Raji (cell line): ENCODE measurements around the gene ARHGAP25.

Experiments
- POLR2A ChIP-seq: IDR thresholded peaks from 2 replicates; pipeline ENCODE4 v1.6.1; 2011; ENCODE audit warnings: low read depth, low read length, control low read depth; ENCODE audit not compliant: insufficient read depth

Gene ARHGAP25

DNA sequence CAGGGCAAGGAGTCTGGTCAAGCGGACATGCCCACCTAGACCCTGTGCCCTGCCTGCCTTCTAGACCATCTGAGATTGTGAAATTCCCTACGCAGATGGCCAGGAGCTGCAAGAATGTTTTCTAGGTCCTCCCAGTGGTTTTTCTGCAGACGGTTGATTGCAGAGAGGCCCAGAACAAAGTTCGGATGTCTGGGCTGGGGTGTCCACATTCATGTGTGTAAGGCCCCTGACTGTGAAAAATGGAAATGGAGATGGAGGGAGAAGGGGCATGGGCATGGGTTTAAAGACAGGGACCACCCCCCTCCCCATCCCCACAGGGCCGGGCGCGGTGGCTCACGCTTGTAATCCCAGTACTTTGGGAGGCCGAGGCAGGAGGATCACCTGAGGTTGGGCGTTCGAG is 11.8 kb downstream of the ARHGAP25 start:
- TF ChIP-seq POLR2A: no peak

DNA sequence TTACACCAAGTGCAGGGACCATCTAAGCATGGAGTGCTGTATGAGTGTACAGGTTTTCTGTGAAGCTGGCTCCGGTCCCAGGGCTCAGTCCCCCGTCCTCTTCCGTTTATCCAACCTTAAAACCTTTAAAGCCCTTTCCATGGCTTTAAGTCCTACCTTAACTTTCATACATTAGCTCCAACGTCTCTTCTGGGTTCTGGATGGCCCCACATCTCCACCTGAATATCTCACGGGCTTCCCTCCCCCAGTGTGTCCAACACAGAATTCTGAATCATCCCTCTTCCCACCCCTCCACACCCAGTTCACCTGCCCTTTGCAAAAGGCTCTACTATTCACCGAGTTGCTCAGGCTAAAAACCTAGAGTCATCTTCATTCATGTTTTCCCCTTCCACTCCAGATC is 12.8 kb downstream of the ARHGAP25 start:
- TF ChIP-seq POLR2A: no peak

DNA sequence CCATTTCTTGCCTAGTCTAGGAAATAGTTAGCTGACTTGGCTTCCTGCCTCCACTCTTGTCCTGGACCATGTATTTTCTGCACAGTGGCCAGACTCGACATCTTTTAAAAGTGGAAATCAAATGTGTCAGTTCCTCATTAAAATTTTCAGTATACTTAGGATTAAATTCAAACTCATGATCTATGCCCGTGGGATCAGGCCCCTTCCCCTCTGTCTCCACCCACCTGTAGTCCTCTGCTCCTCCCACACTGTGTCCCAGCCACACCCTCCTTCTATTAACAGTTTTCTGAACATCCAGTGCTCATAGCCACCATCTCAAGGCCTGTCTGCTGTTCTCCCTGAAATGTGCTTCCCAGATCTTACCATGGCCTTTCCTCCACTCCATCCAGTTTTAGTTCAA is 13.3 kb downstream of the ARHGAP25 start:
- TF ChIP-seq POLR2A: no peak

DNA sequence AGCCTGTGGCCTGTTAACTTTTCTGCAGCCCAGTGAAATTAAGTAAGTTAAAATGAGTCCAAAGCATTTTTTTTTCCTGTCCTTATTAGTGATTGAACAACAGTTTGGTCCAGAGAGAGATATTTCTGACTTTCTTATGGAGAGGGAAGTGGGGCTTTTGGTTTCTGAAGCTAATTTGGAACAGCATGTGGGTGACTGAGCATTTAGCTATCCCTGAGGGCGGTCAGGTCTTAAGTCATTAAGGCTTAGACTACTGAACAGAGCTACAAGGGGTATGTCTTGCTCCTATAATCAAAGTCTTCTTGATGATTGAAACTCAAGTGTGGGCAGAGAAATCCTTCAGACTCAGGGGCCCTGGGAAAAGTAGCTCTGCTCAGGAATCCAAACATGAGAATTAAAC is 14.0 kb downstream of the ARHGAP25 start:
- TF ChIP-seq POLR2A: no peak

DNA sequence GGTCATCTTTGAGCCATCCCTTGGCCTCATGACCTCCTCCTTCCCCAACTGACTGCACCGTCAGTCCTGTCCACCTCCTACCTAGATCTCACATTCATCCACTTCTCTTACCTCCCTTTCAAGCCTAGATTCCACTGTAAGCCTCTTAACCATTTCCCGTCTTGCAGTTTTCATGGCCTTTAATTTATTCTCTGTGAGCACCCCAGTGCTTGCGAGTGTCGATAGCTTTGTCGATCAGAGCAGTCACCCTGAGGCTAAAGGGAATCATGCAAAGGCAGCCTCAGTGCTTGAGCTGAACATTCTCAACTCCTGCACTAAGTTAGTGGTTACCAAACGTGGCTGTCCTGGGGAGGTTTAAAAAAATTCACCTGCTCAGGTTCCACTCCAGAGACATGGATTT is 14.7 kb downstream of the ARHGAP25 start:
- no peak for TF ChIP-seq POLR2A

DNA sequence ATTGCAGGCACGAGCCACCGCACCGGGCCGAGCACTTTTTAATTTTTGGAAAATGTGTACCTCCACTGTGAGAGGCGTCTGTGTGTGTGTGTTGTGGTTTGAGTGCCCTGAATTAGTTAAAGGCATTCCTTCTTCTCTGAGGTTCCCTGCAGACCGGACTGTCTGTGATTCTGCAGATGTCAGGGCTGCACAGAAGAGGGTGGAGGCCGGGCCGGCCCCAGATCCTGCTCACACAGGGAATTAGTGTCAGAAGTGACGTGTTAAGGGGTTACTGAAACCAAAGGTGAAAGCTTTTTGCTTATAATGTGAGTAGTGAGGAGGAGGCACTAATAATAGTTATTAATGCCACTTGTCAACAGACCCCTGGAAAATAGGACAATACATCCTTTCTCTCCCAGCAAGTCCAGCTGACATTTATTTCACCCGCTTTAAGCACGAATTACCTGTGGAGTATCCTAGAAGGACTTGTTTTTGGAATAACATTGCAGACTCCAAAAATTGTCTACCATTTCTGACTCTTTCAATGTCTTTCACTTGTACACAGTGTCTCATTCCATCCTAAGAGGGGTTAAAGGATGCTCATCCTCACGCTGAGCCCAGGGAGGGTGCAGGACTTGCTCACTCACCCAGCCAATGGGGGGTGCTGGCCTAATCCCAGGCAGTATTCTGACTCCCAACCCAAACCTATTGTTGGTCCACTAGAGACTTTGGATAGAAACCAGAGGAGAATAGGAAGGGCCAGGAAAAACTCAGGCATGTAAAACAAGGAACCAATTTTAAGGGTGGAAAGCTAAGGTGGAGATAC is 16.2 kb downstream of the ARHGAP25 start:
- TF ChIP-seq POLR2A: no peak

DNA sequence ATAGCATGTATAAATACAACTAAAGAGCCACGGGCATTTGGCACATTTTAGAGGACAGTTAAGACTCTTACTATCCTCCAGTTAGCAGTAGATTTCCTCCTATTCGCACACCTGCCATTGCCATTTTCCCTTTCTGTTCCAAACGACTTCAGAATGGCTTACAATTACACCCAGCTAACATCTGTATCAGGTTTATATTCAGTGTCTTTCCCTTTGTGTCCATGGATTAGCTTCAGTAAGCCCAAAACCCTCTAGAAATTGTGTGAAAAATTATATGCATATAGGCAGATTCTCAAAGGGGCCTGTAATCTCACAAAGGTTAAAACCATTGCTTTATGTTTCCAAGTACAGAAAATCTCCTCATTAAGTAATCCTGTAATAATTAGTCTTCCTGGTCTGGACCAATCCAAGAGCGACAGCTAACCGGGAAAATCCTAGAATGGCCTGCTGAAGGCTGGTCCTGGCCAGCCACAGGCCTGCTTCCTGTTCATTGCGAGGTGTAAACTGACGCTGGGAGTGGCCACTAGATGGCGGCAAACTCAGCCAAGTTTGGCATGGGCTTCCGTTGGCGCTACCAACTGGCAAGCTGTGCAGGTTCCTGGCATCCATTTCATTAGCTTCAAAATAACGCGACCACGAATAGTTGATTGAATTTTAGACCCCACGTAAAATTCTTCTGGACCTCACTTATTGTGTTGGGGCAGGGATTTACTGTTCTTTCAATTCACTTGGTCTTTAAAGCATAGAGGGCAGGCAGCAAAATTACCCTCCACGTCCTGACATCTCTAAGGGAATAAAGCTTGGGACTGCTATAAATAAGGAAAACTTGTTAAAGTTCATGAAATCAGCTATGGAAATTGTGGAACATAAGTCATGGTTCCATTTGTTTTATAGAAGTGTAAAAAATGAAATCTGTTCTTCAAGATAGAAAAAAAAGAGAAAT is 17.1 kb downstream of the ARHGAP25 start:
- TF ChIP-seq POLR2A: no peak

DNA sequence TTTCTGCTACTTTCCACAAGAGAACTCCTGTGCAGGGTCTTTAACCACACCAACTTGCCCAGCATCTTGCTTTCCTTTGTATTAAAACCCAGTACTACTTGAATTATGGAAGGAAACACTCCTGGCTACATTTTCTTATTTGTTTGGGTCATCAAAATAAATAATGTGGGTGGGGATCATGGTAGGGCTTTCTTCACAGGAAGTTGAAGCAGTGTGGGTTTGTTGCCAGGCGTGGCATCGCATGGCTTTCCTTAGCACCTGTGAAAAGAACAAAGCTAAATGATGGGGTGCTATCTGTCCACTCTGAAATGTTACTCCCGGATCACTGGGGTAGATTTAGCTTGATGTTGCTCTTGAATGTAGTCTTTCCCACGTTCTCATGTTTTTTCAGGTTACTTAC is 18.7 kb downstream of the ARHGAP25 start:
- TF ChIP-seq POLR2A: no peak

DNA sequence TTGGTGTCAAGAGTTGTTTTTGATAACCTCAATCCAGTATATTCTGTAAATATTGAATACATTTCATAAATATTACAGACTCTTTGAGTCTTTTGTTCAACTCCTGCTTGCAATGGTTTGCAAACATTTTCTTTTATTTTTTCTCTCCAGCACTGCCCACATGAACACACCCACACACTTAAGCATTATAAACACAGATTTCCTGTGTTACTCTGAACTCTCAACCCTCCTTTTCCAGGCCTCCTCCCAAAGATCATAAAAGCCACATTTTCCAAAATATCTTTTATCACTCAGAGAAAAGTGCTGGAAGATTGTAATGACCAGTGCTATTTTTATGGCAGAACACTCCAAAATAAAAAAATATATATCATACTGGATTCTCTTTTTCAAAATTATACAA is 20.5 kb downstream of the ARHGAP25 start:
- no peak for TF ChIP-seq POLR2A

DNA sequence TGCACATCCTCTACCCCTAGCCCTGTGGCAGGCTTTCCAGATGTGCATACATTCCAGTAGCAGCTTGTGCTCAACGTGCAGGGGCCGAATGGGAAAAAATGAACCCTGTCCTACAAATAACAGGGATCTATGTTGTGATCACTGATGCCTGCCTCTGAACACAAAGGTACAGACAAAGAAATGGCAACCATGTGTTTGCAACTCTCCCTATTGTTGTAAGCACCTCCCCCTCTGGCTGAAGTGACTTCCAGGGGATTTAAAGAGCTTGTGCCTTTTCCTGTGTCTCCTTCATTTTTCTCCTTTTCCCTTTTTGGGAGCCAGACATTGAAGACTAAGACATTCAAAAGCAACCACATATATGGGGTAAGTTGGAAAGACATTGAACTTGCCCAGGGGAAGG is 21.6 kb downstream of the ARHGAP25 start:
- TF ChIP-seq POLR2A: no peak

DNA sequence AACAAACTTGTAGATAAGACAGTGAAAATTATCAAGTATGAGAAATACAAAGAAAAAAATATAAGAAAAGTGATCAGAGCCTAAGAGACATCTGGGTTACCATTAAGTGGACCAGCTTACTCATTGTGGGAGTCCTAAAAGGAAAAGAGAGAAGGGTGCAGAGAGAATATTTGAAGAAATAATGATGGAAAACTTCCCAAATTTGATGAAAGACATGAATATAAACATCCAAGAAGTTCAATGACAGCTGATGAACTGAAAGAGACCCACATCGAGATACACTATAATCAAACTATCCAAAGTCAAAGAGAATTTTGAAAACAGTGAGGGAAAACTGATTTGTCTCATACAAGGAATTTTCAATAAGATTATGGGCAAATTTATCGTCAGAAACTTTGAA is 22.5 kb downstream of the ARHGAP25 start:
- no peak for TF ChIP-seq POLR2A

DNA sequence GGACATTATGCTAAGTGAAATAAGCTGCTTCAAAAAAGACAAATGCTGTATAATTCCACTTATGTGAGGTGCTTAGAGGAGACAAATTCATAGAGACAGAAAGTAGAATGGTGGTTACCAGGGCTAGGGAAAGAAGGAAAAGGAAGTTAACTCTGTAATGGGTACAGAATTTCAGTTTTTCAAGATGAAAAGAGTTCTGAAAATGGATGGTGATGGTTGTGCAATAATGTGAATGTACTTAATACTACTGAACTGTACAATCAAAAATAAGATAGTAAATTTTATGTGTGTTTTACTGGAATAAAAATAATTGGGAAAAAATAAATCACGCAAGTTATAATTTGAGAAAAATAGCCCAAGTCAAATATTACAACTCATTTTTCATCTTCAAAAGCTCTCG is 27.5 kb downstream of the ARHGAP25 start:
- no peak for TF ChIP-seq POLR2A

DNA sequence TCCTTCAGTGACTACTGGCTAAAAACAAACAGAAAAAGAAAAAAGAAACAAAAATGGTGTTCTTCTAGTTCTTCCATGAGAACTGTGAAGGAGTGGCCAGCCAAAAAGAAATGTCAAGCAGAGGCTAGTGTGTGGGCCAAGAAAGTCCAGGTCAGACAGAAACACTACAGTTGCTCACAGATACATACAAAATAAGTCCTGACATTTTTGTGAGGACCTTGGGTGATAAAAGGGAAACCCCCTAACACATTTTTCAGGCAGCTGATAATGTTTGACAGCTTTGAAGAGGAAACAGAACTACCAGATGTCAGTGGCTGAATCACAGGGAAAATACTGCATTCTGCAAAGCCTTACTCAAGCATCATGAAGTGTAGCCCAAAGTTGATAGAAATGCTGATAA is 28.1 kb downstream of the ARHGAP25 start:
- no peak for TF ChIP-seq POLR2A

DNA sequence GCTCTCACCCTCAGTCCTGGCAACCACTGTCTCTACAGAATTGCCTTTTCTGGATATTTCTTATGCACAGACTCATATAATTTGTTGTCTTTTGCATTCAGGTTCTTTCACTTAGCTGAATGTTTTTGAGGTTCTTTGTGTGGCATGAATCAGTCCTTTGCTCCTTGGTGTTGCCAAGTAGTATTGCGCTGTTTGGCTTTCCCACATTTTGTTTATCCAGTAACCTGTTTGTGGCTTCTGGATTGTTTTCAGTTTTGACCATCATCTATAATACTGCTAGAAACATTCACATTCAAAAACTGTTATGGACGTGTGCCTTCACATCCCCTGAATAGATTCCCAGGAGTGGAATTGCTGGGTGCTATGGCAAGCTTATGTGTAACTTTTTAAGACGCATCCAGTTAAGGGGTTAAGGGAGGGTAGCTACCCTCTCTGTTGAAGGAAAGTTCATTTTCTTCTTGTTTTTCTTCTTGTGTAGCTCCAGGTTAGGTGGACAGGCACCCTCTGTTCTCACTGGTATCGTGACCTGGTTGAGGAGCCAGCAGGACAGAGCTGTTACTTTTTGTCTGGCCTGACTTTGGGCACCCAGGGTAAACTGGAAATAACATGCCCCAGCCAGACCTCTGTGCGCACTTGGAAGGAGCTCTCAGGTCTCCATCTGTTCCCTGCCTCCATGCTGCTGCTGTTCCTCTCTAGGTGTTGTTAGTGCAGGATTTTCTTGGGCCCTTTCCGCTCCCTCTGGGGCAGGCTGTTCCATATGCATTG is 29.6 kb downstream of the ARHGAP25 start:
- TF ChIP-seq POLR2A: no peak

DNA sequence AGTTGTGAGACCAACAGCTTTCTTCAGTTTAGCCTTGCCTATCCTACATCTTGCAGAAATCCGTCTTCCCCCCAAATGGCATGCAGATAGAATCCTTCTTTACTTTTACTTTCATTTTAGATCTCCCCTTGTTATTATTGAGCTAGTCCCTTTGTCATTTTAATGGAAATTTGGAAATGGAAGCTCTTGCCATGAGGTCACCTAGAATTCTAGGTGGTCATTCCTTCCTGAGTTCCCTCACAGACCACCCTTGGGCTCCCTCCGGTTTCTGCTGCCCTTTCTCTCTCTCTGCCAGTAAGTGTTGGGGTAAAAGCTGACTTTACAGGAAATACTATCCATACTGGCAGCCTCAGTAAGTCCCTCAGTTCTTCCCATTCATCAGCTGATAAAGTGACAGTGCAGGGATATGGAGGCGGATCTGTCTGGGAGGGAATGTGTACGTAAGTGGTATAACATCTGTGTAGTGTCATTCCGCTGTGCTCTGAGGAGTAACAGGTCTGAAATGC is 30.2 kb downstream of the ARHGAP25 start:
- TF ChIP-seq POLR2A: no peak
